LNCaP clone FGC (cell line): Measurements from ENCODE around the gene TMEM53.

Experiments used
- DNase-seq: peaks from one replicate; pipeline ENCODE4 v3.0.0-alpha.2; 2011; ENCODE audit warnings: low read depth
- H3K4me3 ChIP-seq: 2 replicates; pipeline ENCODE4 v1.5.1; 2011; ENCODE audit warnings: mild to moderate bottlenecking, low read depth, low read length, control low read depth
- TF ChIP-seq, protein P1 (sequence below): IDR thresholded peaks from 2 replicates; pipeline ENCODE4 v1.5.1; 2012; ENCODE audit warnings: mild to moderate bottlenecking; ENCODE audit not compliant: control insufficient read depth, insufficient read depth; ENCODE audit errors: extremely low read depth

TMEM53 gene

DNA sequence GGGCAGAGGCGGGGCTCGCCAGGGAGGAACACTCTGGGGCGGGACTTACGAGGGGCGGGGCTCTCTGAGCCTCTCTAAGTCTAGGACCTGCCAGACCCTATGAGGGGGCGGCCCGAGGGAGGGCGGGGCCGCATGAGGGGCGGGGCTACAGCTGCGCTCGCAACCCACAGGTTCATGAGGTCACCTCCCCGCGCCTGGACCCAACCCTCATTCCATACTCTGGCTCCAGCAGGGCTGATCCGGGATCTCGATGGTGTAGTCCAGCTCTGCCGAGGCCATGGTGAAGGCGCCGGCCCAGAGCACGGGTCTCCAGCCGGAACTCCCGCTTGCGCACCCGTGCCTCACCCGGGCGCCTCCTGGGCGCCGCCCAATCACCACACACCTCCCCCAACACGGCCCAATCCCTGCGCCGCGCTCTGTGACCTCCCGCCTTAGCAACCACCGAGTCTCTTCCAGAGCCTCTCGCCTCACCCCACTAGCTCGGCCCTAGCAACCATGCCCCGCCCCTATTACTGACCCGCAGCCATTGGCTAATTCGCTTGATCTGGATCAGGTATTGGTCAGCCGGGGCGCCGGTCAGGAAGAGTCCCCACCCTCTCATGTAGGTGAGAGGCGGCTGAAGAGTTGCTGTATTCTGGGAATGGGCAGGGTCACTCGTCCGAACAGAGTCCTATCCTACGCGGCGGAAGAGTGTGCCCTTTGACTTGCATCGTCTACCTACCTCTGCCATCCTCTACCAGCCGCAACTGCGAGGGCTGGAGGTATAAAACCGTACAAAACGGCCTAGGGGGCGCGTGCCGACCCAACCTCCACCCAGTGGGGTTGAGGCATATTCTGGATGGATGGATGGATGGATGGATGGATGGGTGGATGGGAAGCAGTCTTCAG is at the start of gene TMEM53, which contains the start of gene ARMH1:
Gene TMEM53 (minus strand): TSS at position 369 of the 888 bp plus-strand sequence. CDS start 90 bp downstream, at position 279.
Gene ARMH1 (plus strand): TSS at position 602 of the 888 bp plus-strand sequence. CDS start 14,984 bp downstream, outside the sequence.
- peak; percentile 98 for DNase-seq
- H3K4me3 ChIP-seq: peak within 1 kb of the TSS; percentile 75
- TF ChIP-seq, protein P1, sequence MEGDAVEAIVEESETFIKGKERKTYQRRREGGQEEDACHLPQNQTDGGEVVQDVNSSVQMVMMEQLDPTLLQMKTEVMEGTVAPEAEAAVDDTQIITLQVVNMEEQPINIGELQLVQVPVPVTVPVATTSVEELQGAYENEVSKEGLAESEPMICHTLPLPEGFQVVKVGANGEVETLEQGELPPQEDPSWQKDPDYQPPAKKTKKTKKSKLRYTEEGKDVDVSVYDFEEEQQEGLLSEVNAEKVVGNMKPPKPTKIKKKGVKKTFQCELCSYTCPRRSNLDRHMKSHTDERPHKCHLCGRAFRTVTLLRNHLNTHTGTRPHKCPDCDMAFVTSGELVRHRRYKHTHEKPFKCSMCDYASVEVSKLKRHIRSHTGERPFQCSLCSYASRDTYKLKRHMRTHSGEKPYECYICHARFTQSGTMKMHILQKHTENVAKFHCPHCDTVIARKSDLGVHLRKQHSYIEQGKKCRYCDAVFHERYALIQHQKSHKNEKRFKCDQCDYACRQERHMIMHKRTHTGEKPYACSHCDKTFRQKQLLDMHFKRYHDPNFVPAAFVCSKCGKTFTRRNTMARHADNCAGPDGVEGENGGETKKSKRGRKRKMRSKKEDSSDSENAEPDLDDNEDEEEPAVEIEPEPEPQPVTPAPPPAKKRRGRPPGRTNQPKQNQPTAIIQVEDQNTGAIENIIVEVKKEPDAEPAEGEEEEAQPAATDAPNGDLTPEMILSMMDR: 0 out of 2 replicates have a peak, but pooled peaks have one; percentile 2

DNA sequence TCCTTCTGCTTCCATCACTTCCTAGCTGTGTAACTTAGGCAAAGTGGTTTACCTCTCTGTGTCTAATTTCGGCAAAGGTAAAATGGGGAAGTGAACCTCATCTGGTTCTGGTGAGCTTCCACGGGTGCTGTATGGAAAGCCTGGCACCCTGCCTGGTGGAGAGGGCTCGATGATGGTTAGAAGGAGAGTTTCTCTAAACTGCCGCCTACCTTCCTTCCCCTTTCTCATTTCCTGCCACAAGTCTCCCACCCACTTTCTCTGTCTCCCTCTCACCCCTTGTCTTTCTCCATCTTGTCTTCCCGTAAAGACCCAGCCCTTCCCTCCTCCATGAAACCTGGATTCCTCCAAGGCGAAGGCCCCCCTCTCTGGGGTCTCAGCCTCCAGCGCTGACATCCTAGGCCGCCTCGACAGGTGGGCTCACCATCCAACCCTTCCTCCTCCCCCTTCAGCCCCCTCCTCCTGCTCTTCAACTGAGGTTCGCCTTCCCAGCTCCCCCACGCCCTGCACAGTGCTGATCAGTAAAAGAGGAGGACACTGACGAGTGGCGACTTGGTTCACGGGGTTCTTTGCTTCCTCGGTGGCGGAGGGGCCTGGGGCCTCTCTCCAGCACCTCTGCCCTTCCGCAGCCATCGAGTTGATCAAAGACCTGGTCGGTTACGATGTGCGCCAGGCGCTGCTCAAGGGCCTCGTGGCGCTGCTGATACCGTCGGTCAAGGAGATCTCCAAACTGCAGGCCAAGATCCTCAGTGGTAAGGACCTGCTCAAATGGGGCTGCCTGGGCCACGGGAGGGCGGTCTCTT is 49.4 kb upstream of the TMEM53 start:
- no peak for DNase-seq
- no peak overlapping the region for H3K4me3 ChIP-seq
- TF ChIP-seq, protein P1: no peak

DNA sequence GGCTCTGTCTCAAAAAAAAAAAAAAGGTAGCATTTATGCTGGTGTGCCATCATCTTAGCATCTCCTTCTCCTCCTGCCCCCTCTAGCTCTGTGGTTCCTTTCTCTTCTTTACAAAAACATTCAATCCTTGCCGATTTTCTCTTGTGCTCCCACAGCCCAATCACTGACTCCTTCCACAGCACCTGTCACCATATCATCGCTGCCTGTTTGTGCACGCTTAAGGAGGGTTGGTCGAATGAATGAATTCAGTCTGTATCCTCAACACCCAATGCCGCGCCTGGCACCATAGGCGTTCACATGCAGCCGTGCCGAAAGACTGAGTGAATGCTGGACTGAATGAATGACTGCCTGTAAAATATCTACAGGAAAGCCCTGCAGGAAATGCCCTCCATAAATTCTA is 48.8 kb upstream of the TMEM53 start:
- no peak overlapping the region for H3K4me3 ChIP-seq
- TF ChIP-seq, protein P1: no peak
- DNase-seq: no peak

DNA sequence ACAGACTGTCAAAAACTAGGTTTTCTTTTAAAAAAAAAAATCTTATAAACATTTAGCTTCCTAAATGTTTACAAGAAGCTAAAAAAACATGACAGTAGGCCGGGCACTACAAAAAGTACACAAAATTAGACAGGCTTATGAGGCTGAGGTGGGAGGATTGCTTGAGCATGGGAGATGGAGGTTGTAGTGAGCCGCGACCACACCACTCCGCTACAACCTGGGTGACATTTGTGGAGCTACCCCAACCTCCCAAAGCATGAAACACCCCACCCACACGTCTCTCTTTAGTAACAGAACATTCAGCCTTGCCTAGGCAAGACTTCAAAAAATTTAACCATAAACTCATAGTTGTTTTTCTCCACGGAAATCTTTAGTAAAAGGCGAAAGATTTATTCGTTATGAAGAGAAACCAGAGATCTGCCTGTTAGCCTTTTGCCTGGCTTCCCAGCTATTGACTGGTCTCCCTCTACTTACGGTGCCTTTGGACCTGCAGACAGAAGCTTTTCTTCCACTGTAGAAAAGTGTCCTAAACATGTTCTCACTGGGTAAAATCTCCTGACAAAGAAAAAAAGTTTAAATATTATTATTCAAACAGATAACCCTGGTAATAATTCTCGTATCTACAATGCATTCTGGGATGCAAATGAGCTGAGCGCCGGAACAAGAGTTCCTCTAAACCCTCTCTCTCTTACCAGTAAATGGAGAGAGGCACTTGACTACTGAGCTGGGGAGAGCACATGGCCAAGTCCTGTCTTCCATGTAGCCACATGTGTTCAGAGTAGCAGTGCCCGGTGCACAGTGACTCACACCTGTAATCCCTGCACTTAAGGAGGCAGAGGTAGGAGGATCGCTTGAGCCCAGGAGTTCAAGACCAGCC is 47.4 kb upstream of the TMEM53 start:
- no peak overlapping the region for H3K4me3 ChIP-seq
- TF ChIP-seq, protein P1: no peak
- DNase-seq: peak; percentile 86

DNA sequence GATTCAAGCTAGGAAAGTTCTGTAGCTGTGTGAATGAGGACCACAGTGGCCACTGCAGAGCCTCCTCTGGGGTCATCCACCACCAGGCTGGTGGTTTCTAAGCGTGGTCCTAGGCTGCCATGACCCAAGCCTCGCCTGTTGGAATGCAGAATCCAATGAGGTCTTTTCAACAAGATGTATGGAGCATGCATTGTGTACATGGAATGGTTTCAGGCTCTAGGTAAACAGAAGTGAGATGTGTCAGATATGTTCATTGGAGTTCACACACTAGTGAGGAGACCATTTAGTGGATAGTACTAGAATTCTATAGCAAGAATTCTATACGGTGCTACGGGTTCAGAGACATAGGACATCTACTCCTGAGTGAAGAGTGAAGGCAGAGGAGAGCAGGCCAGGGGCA is 46.0 kb upstream of the TMEM53 start:
- no peak overlapping the region for H3K4me3 ChIP-seq
- DNase-seq: no peak
- TF ChIP-seq, protein P1: no peak

DNA sequence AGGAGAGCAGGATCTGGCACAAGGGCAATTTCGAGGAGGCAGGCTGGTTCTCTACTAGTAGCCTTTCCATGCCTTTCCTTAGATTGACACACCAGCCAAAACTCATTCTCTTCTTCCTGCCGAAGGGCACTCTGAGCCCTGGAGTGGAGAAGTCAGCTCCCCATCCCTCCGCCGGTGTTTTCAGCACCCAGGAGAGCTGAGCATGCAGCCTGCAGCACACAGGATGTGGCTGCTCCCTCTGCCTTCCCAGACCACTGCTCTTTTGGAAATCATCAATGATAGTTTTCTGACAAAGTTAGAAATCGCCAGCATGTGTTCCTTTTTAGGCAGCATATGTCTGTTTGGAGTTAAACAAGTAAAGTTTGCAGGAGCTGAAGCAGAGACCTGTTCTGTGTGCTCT is 45.0 kb upstream of the TMEM53 start:
- no peak overlapping the region for H3K4me3 ChIP-seq
- DNase-seq: no peak
- TF ChIP-seq, protein P1: no peak
